ENCODE results near the gene IGF1.
"Not testable (repeated sequence)": the region's sequence is repeated elsewhere in the genome, so short reads cannot be mapped to it uniquely, and the experiment has no call there.

IGF1 gene

DNA sequence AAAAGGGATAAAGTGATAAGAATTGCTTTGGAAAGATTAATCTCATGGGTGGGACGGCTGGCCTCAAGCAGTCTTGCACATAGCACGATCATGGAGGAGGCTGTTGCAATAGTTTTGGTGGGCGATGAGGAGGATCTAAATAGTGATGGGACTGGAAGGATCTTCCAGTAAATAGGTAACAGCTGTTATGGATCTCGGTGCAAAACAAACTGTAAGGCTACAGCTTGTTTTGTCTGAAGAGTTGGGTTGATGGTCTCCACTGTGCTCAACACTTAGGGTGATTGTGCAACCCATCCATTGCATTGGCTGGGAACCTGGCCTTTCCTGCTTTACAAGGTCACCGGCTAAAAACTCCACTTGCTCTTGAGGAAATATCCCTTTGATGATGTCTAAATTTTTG is 21.0 kb downstream of the IGF1 start:
- DNase-seq = no peak

DNA sequence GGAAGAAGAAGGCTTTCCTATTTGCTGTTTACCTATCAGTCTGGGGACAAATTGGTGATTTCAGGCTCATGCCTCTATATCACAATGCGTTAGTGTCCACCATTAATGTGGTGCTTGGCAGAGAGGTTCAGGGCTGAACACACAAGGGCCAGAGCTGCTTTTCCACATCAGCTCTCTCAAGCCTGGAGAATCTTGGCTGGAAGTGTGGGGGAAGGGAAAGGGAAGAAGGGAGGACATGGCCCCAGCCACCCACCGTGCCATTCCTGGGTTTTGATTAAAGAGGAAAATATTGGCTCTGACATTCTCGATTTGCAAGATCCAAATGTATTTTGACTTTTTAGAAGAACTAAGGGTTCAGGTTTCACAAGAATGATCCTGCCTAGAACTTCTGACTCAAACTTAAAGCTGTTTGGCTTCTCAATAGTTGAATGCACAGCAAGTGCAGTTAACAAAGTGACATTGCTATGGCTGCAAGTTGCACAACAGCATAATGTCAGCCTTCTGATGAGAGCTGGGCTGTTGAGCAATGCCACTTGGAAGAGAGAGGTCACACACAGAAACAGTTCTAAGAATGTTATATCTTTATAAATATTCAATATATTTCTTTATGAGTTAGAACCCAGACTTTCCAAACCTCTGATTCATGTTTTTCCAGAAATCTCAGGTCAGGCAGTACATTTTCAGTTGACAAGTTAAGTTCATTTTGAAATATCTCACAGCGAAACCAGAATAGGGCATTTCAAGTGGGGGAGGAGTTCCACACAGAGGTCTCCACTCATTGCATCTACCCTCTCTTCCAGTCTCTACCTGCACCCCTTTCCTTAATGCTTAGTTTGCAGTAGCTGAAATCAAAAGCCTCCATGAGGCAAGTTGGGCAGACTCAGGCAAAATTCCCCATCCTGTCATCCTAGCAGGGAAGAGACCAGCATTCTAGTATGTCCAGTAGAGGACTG is 25.3 kb downstream of the IGF1 start:
- no peak for DNase-seq

DNA sequence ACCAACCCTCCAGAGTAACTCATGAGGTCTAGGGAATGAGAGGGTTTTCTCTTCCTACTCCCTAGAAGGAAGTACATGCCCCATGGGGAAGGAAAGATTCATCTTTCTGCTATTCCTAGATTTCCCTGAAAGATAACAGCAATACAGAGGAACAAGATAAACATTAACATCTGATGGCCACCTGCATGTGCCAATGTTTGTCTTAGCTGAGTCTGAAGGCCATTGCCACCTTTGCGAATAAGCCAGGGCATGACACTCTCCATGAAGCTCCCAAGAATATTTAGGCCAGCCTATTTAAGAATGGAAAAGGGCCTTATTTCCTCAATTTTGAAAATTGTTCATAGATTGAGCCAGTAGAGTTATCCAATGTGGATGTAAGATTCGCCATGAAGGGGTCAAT is 26.0 kb downstream of the IGF1 start:
- no peak for DNase-seq

DNA sequence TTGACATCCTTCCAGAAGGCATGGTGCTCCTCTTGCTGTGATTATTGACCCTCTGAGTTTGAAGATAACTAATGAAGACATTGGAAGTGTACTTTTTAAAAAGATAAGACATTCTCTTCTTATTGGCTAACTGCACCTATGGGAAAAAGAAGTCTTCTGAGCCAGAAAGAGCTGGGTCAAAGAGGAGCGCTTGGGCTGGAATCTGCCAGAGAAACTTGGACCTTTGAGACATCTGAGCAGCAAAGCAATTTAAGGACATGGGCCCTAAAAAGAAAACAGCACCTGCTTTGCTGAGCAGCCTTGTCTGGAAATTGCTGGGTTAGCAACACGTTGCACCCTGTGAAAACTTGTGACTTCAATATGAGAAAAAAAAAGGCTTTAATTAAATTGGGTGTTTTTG is 27.8 kb downstream of the IGF1 start:
- no peak for DNase-seq

DNA sequence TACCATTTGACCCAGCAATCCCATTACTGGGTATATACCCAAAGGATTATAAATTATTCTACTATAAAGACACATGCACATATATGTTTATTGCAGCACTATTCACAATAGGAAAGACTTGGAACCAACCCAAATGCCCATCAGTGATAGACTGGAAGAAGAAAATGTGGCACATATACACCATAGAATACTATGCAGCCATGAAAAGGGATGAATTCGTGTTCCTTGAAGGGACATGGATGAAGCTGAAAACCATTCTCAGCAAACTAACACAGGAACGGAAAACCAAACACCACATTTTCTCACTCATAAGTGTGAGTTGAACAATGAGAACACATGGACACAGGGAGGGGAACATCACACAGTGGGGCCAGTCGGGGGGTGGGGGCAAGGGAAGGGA is 31.3 kb downstream of the IGF1 start:
- DNase-seq = not testable (repeated sequence)

- not testable (repeated sequence) for DNase-seq
These were observed 32.9 kb downstream of the IGF1 start for GRCh38 chr12:102447426-102447825.

- no peak for DNase-seq
These were observed 35.7 kb downstream of the IGF1 start for GRCh38 chr12:102444707-102445106.

DNA sequence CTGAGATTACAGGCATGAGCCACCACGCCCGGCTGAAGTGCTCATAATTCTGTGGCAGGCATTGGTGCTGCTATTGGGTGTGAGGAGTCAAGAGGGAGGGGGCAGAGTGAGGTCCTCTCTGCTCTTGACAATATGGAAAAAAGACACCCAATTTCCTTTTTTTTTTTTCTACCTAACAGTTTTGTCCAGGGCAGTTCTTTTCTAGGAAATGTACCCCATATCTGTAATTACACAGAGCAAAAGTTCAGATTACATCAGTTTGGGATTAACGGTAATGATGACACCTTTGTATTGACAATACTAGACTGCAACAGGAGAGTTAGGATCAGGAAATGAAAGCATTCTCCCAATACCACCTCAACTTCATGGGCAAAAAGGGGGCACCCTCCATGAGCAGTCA is 36.3 kb downstream of the IGF1 start:
- DNase-seq = no peak

GRCh38 chr12:102441077-102441596 is 39.2 kb downstream of the IGF1 start:
- DNase-seq = no peak

DNA sequence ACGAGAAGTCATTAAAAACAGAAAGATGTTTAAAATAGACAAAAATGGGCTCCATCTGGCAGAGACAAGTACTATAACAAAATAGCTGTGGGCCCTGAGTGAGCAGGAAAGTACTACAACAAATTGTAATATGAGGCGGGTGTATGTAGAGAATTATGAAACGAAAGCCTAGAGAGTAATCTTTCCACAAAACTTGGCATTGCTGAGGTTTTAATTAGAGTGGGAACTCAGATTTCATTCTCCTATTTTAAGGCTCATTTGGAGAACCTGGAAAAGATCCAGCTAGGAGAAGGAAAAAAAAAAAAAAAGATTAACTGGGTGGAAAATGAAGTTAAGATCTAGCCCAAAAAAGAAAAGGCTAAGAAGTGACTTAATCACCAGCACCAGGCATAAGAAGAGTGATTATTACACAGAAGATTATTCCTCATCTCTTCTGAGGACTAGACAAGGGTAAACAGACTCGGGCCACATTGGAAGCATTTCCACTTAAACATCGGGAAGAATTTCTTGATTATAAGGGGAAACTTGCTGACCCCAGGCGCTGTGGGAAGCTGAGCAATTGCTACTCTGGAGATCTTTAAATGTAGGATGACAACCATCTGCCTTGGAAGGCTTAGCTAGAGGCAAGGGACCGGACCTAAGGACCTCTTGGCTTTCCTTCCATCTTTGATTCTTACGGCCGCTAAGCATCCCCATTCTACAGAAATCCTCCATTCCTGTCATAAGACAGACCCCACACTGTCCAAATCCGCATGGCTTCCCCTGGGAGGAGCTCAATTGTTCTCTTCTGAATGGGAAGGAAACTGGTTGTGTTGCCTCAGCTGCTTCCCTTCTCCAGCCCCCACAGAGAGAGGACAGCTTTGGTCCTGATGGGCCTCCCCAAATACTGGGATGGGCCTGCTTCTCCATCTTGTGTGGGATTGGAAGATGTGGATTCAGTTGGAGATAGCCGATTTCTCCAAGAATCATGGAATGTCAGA is 40.6 kb downstream of the IGF1 start:
- no peak for DNase-seq

DNA sequence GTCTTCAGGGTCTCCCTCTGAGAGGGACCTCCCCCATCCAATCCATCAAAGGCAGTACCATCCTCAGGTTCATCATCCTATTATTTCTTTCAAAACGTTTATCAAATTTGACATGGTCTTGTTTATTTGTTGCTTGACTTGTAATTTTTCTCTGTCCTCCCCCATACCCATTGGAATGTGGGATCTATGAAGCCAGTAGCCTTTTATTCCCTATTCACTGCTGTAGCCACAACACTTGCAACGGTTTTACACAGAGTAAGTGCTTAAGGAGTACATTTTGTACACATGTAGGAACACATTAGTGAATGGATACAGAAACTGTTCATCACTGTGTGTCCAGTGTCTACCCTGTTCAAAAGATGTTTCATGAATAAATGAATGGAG is 41.5 kb downstream of the IGF1 start:
- DNase-seq = no peak

GRCh38 chr12:102438047-102438826 is 42.1 kb downstream of the IGF1 start:
- DNase-seq = no peak

GRCh38 chr12:102437511-102437910 is 42.9 kb downstream of the IGF1 start:
- no peak for DNase-seq

DNA sequence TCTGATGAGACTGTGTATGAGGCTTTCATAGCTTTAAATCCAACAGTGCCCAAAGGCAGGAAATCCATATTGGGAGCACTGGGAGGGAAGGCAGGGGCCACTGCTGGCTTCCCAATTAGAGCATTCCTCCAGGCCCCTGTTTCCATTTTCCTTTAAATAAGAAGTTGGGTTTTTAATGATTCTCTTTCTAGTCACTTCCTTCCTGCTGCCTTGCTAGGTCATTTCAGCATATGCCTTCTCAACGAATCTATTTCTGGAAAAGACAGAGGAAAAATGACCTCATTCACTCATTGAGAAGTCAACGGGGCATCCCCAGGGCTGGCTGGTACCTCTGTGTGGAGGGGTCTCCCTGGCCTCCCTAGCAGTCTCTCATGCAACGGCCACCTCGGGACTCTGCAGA is 43.5 kb downstream of the IGF1 start:
- DNase-seq = no peak

DNA sequence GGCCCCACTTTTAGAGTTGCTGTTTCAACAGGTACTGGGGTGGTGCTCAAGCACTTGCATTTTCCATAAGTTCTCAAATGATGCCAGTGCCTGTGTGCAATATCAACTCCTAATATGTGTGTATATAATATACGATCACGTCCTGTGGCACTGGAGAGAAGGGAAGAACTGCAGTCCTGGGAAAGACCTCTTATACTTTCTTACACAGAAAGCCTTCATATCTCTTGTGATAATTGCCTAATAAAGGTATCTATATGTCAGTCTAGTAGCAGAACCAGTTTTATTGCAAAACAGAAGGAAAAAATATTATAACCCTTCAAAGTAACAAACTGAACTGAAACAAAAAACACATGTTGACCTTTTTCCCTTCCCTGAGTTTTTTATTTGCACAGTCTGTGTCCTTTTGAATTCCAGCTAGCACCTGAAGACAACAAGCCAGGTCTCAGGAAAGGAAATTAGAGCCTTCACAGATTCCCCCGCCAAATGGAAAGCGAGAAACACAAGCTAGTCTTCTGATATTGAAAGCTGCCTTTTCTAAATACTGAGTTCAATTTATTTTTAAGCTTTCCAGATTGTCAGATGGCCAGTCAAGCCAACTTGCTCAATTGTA is 44.4 kb downstream of the IGF1 start:
- DNase-seq = no peak

- DNase-seq = no peak
These were observed 47.1 kb downstream of the IGF1 start for GRCh38 chr12:102433304-102433703.

- no peak for DNase-seq
These were observed 49.7 kb downstream of the IGF1 start for GRCh38 chr12:102430661-102431060.

DNA sequence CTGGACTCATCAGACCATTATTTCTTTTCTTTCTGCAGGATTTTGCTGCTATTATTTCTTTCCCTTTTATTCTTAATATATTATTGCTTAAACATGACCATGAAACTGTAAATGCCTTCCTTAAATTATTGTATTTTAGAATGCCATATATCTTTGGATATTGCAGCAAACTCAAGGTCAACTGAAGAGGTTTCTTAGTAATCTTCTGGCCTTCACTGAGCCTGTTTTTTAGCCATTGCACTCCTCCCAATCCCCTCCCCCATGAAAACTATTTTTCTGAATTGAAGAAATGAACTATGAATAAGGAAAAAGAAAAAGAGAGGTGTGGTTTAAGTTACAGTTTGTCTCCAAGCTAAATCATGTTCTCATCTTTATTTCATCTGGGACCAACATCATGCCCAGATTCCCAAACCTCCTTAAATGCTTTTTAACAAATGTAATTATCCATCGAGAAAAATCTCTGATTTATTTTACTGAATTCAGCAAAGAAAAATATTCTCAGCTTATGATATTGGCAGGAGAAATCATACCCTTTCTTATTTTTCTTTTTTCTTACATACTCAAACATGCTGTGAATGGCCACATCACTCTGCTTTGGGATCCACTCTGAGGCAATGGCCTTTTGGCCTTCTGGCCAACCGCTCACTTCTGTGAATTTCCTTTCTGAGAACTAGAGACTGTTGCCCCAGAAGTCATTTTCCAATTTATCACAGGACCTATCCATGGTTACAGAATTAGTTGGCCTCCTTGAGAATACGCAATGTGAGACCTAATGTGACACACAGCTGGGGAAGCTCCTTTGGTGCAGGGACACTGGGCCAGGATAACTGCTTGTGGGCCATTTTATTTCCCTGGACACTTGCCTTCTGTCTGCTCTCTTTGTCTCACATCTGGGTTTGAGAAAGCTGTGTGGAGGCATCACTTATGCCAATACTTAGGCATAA is 50.9 kb downstream of the IGF1 start:
- no peak for DNase-seq

- DNase-seq = no peak
These were observed 52.8 kb downstream of the IGF1 start for GRCh38 chr12:102427543-102427941.

DNA sequence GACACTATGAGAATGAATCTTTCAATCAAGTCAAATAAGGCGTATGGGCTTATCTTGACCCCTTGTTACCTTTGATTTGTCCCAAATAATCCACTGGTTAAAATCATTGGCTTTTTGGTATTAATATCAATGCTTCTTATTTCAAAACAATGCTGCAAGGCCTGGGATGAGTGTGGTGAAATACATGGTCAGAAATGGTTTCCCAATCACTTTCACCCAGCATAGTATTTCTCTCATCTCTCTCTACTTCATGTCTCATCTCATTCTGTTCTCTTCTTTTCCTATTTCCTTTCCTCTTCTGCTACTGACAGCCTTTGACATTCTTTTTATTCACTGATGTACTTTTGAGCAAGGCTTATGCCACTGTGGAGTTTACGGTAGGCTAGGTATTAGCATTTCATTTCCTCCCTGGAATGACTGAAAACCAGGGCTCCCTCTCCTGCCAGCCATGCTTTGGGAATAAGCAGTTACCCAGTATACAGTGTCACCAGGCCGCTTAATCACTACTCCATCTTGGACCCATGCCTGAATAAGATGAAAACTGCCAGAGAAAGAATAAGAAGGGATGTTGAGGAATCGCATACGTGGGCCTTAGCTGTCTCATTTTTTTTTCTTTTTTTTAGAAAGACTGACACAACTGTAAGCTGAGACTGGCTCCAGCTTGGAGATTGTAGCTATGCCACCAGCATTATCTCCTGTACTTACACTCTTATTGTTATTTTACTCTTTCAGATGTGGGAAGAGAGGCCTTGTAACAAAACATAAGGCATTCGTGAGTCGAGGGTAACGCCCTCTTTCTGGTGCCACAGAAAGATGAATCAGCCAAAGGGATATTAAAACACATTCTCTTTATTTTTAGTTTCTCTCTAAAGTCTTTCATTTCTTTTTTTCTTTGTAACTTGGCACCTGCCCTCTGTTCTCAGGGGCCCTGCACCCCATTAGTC is 53.5 kb downstream of the IGF1 start:
- no peak for DNase-seq

Data from effector CD8-positive, alpha-beta T cell (primary cell).